PC-3 (cell line): ENCODE data around the gene SP7. TPM values are rescaled to one million over a fixed set of nuclear protein-coding genes. Genes with fewer than 3 reads are reported as not detected.

Experiments used
- ATAC-seq: fragments of 200-7000 bp; cut with Tn5 transposase; 2 replicates; pipeline ENCODE4 v1.9.1; 2020; ENCODE audit warnings: mild to moderate bottlenecking, moderate library complexity
- BruUV-seq: library from RNA; stranded (reverse); fragments of 400-500 nt; replicated peaks from 2 replicates; lab custom pipeline; 2021; lab: Mats Ljungman, UMichigan
- CTCF ChIA-PET: fragments of 300-600 bp; sonication (Branson Sonifier 250); formaldehyde crosslinking; loops from one replicate; lab custom pipeline; 2022; ENCODE audit warnings: antibody characterized with exemption; lab: Charles Lee
- POLR2A ChIA-PET: fragments of 300-600 bp; sonication (Branson Sonifier 250); formaldehyde crosslinking; loops from one replicate; lab custom pipeline; 2022; ENCODE audit warnings: antibody characterized with exemption; ENCODE audit not compliant: unreplicated experiment; lab: Charles Lee
- DNase-seq: peaks from one replicate; pipeline ENCODE4 v3.0.0-alpha.2; 2015
- H2AFZ ChIP-seq: fragments of 300-600 bp; sonication (generic); 2 replicates; pipeline ENCODE4 v1.6.0; 2016; ENCODE audit warnings: antibody characterized with exemption, low read length
- H3F3A ChIP-seq: fragments of 300-600 bp; sonication (generic); one replicate; pipeline ENCODE4 v1.6.0; 2017; ENCODE audit warnings: antibody characterized with exemption, low read length, control low read depth, mild to moderate bottlenecking; ENCODE audit not compliant: unreplicated experiment
- H3K27ac ChIP-seq: fragments of 300-600 bp; sonication (generic); 2 replicates; pipeline ENCODE4 v1.5.1; 2016; ENCODE audit warnings: mild to moderate bottlenecking, low read length
- H3K27me3 ChIP-seq: fragments of 300-600 bp; sonication (generic); 2 replicates; pipeline ENCODE4 v1.6.1; 2016; ENCODE audit warnings: low read length, mixed read lengths
- H3K36me3 ChIP-seq: fragments of 300-600 bp; sonication (generic); 2 replicates; pipeline ENCODE4 v1.6.1; 2016; ENCODE audit warnings: low read depth, mixed run types, low read length, mixed read lengths
- H3K4me1 ChIP-seq: fragments of 300-600 bp; sonication (generic); 2 replicates; pipeline ENCODE4 v1.5.1; 2016; ENCODE audit warnings: low read length; ENCODE audit not compliant: insufficient read depth
- H3K4me2 ChIP-seq: fragments of 300-600 bp; sonication (generic); 2 replicates; pipeline ENCODE4 v1.6.0; 2016; ENCODE audit warnings: low read length
- H3K4me3 ChIP-seq: fragments of 300-600 bp; sonication (generic); 2 replicates; pipeline ENCODE4 v1.5.1; 2016; ENCODE audit warnings: mild to moderate bottlenecking, low read length, mixed read lengths
- H3K79me2 ChIP-seq: fragments of 300-600 bp; sonication (generic); 2 replicates; pipeline ENCODE4 v1.6.1; 2017; ENCODE audit warnings: low read length, mixed read lengths
- H3K9ac ChIP-seq: fragments of 300-600 bp; sonication (generic); 2 replicates; pipeline ENCODE4 v1.6.0; 2016; ENCODE audit warnings: mild to moderate bottlenecking, low read length
- H3K9me2 ChIP-seq: fragments of 300-600 bp; sonication (generic); replicated peaks from 2 replicates; pipeline ENCODE4 v1.6.1; 2016; ENCODE audit warnings: mixed run types, low read length, mixed read lengths
- H3K9me3 ChIP-seq: fragments of 300-600 bp; sonication (generic); 2 replicates; pipeline ENCODE4 v1.6.1; 2016; ENCODE audit warnings: low read length, mixed read lengths
- H4K20me1 ChIP-seq: fragments of 300-600 bp; sonication (generic); 2 replicates; pipeline ENCODE4 v1.6.1; 2016; ENCODE audit warnings: low read length, mixed read lengths
- CTCF ChIP-seq: fragments of 300-600 bp; sonication (generic); conservative IDR thresholded peaks from 2 replicates; pipeline ENCODE4 v1.5.1; 2017; ENCODE audit warnings: antibody characterized with exemption, low read depth, mild to moderate bottlenecking, low read length
- EZH2 ChIP-seq: fragments of 300-600 bp; sonication (generic); IDR thresholded peaks from one replicate; pipeline ENCODE4 v1.6.1; 2017; ENCODE audit warnings: antibody characterized with exemption, mild to moderate bottlenecking, low read length; ENCODE audit not compliant: unreplicated experiment
- EZH2phosphoT487 ChIP-seq: fragments of 300-600 bp; sonication (generic); IDR thresholded peaks from 2 replicates; pipeline ENCODE4 v1.6.1; 2018; ENCODE audit warnings: mild to moderate bottlenecking, antibody characterized with exemption, low read length, borderline replicate concordance
- intact Hi-C: fragments of 100-400 bp; cut with micrococcal nuclease; formaldehyde crosslinking; loops from 2 replicates; pipeline ENCODE4 v1.9.0; 2023
- total RNA-seq: library from RNA; depleted of rRNA; stranded (reverse); fragments of >200 nt; gene quantifications from 2 replicates; pipeline ENCODE4 v1.2.3, GENCODE V29; 2014

The SP7 gene
- total RNA-seq, 1 experiment from 2014 or later = not detected

- ATAC-seq = no peak
- Histone ChIP-seq H3F3A (no peaks in the 10 kb centered on the region), H3K4me3 (no peak overlapping the region), H3K9me2 (no peaks in the 10 kb centered on the region), H2AFZ (no peak overlapping the region), H3K27ac (no peak overlapping the region), H3K9ac (no peak overlapping the region), H3K79me2 (no peaks in the 10 kb centered on the region), H3K4me2 (no peak overlapping the region), H3K27me3 (no peaks in the 10 kb centered on the region), H3K36me3 (no peaks in the 10 kb centered on the region), H4K20me1 (no peaks in the 10 kb centered on the region), H3K9me3 (no peaks in the 10 kb centered on the region), H3K4me1 (no peaks in the 10 kb centered on the region)
- POLR2A ChIA-PET = no interaction called here
- no peak for TF ChIP-seq CTCF
- TF ChIP-seq EZH2phosphoT487 = no peak
- intact Hi-C loops = no loop called here
- no TSS peak for BruUV-seq
- no peak for DNase-seq
- CTCF ChIA-PET = interaction anchor here (0.5 kb wide), 1 partner anchor 15 kb away, joined by 5 read pairs; no protein-coding TSS in a partner anchor
These were observed 5.5 kb downstream of the SP7 start for GRCh38 chr12:53330671-53331070.

- Histone ChIP-seq H3K9me2 (no peaks in the 10 kb centered on the region), H3K27ac (no peak overlapping the region), H3K9me3 (no peaks in the 10 kb centered on the region), H2AFZ (no peak overlapping the region), H3K79me2 (no peaks in the 10 kb centered on the region), H3K36me3 (no peaks in the 10 kb centered on the region), H3K4me3 (no peak overlapping the region), H3K4me2 (no peak overlapping the region), H3F3A (no peaks in the 10 kb centered on the region), H4K20me1 (no peaks in the 10 kb centered on the region), H3K4me1 (peaks cover 7% of the 10 kb centered on the region), H3K9ac (no peak overlapping the region), H3K27me3 (no peaks in the 10 kb centered on the region)
- DNase-seq = no peak
- TF ChIP-seq EZH2 = no peak
- TF ChIP-seq EZH2phosphoT487 = no peak
- no peak for TF ChIP-seq CTCF
- no TSS peak for BruUV-seq
- POLR2A ChIA-PET = no interaction called here
- intact Hi-C loops = no loop called here
- no peak for ATAC-seq
- CTCF ChIA-PET = interaction anchor here (1.0 to 1.6 kb wide), 2 partner anchors 17 to 99 kb away, joined by 3 to 17 read pairs; no protein-coding TSS in a partner anchor
These were observed 8.1 kb downstream of the SP7 start for GRCh38 chr12:53328043-53328435.

GRCh38 chr12:53327435-53328042, 8.6 kb downstream of the SP7 start:
- Histone ChIP-seq H3K4me1 (peaks cover 7% of the 10 kb centered on the region), H3K36me3 (no peaks in the 10 kb centered on the region), H2AFZ (no peak overlapping the region), H3K9me2 (no peaks in the 10 kb centered on the region), H3K9me3 (no peaks in the 10 kb centered on the region), H3K4me3 (no peak overlapping the region), H3K27ac (no peak overlapping the region), H3K9ac (no peak overlapping the region), H3K27me3 (no peaks in the 10 kb centered on the region), H3F3A (no peaks in the 10 kb centered on the region), H3K79me2 (no peaks in the 10 kb centered on the region), H3K4me2 (no peak overlapping the region), H4K20me1 (no peaks in the 10 kb centered on the region)
- CTCF ChIA-PET = interaction anchor here (0.5 to 1.6 kb wide), 4 partner anchors 17 to 276 kb away, joined by 3 to 17 read pairs (median 6); no protein-coding TSS in a partner anchor
- ATAC-seq (no peak), DNase-seq (peak; percentile 40)
- no TSS peak for BruUV-seq
- TF ChIP-seq EZH2 = no peak
- peak; percentile 68 for TF ChIP-seq CTCF
- no peak for TF ChIP-seq EZH2phosphoT487
- POLR2A ChIA-PET = no interaction called here
- intact Hi-C loops = no loop called here
